ENCODE measurements around the gene SCGB1A1.

GRCh38 chr11:62450543-62451240 lies 31.9 kb downstream of the SCGB1A1 start:
- TF ChIP-seq CTCF (IDR thresholded peaks at IDR 0.05; ENCODE audit: insufficient read depth, low read length): no peak
- TF ChIP-seq REST (IDR thresholded peaks at IDR 0.05; ENCODE audit: insufficient replicate concordance, low read depth): no peak
- TF ChIP-seq GABPA (IDR thresholded peaks at IDR 0.05; ENCODE audit: low read depth): no peak
- peak; percentile 20; the same call in 1 of the 2 replicates for TF ChIP-seq SPI1 (IDR thresholded peaks at IDR 0.05; ENCODE audit: borderline replicate concordance, low read depth)
- TF ChIP-seq POLR2AphosphoS5 (IDR thresholded peaks at IDR 0.05; ENCODE audit: low read depth): no peak
